Activated naive CD8-positive, alpha-beta T cell (primary cell): Measurements from ENCODE around the gene FKBP1C.
"Not testable (repeated sequence)": the region's sequence is repeated elsewhere in the genome, so short reads cannot be mapped to it uniquely, and the experiment has no call there.

ENCODE experiments used
- H3K27ac Mint-ChIP-seq: one replicate; pipeline ENCODE4 v1.8.0; 2021; ENCODE audit warnings: mixed read lengths
- H3K27me3 Mint-ChIP-seq: one replicate; pipeline ENCODE4 v1.8.0; 2021; ENCODE audit warnings: mixed read lengths
- H3K36me3 Mint-ChIP-seq: one replicate; pipeline ENCODE4 v1.8.0; 2021; ENCODE audit warnings: mixed read lengths
- H3K4me1 Mint-ChIP-seq: one replicate; pipeline ENCODE4 v1.8.0; 2021; ENCODE audit warnings: low read depth, mixed read lengths
- H3K4me3 Mint-ChIP-seq: one replicate; pipeline ENCODE4 v1.8.0; 2021; ENCODE audit warnings: mild to moderate bottlenecking, mixed read lengths
- H3K9me3 Mint-ChIP-seq: one replicate; pipeline ENCODE4 v1.8.0; 2021; ENCODE audit warnings: low read depth, mixed read lengths

FKBP1C gene

DNA sequence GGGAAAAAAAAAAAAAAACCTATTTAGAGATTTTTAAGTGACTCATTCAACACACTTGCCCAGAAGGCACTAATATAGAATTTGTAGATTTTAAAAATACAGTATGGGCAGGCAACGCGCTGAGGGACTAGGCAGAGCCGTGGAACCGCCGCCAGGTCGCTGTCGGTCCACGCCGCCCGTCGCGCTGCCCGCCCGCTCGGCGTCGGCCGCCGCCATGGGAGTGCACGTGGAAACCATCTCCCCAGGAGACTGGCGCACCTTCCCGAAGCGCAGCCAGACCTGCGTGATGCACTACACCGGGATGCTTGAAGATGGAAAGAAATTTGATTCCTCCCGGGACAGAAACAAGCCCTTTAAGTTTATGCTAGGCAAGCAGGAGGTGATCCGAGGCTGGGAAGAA, at the start of gene FKBP1C:
Gene FKBP1C (plus strand): TSS at position 127 of the 400 bp plus-strand sequence.
- not testable (repeated sequence) for H3K4me1 Mint-ChIP-seq, H3K27me3 Mint-ChIP-seq, H3K27ac Mint-ChIP-seq, H3K4me3 Mint-ChIP-seq, H3K36me3 Mint-ChIP-seq
- H3K9me3 Mint-ChIP-seq = peaks cover 16% of the 10 kb centered on the region

DNA sequence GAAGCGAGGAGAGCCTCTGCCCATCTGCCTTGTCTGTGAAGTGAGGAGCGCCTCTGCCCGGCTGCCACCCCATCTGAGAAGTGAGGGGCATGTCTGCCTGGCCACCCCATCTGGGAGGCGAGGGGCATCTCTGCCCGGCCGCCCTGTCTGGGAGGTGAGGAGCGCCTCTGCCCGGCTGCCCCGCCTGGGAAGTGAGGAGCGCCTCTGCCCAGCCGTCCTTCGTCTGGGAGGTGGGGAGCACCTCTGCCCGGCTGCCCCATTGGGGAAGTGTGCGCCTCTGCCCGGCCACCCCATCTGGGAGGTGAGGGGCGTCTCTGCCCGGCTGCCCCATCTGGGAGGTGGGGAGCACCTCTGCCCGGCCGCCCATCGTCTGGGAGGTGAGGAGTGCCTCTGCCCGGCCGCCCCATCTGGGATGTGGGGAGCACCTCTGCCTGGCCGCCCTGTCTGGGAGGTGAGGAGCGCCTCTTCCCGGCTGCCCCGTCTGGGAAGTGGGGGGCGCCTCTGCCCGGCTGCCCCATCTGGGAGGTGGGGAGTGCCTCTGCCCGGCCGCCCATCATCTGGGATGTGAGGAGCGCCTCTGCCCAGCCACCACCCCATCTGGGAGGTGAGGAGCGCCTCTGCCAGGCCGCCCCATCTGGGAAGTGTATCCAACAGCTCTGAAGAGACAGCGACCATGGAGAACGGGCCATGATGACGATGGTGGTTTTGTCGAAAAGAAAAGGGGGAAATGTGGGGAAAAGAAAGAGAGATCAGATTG, 47.0 kb upstream of the FKBP1C start:
- not testable (repeated sequence) for H3K27ac Mint-ChIP-seq, H3K36me3 Mint-ChIP-seq, H3K4me3 Mint-ChIP-seq, H3K4me1 Mint-ChIP-seq, H3K9me3 Mint-ChIP-seq, H3K27me3 Mint-ChIP-seq

DNA sequence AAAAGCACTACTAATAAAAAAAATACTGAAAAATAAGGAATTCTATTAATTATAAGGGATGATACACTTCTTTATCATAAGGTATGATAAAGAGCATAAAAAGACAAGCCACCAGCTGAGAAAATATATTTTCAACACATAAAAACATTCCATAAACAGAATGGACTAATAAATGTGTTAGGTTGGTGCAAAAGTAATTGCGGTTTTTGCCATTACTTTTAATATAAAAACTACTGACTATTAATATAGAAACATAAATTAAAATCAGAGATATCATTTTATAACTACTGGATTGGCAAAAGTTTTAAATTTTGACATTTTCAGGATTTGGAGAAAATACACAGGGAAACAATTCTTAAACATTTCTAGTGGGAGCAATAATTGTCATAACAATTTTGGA, 37.1 kb upstream of the FKBP1C start:
- no peak overlapping the region for H3K27ac Mint-ChIP-seq
- H3K27me3 Mint-ChIP-seq = peaks cover 1% of the 10 kb centered on the region
- H3K4me3 Mint-ChIP-seq = no peak overlapping the region
- H3K9me3 Mint-ChIP-seq = no peaks in the 10 kb centered on the region
- H3K4me1 Mint-ChIP-seq = no peaks in the 10 kb centered on the region
- no peaks in the 10 kb centered on the region for H3K36me3 Mint-ChIP-seq

DNA sequence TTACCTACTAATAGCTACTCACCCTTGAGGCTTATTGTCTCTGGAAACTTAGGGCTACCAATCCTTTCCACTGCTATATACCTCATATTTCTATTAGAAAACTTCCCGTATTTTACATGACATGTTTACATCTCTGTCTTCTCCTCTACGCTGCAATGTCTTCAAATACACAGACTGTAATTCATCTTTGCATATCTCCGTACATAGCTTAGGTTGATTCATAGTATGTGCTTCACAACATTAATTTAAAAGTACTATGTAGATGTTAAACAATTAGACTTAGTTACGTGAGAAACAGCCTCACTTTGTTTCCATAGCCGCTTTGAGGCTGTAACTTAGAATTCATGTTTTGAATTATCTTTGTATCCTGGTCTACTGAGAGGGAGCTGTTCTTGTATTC, 35.1 kb upstream of the FKBP1C start:
- no peak overlapping the region for H3K4me3 Mint-ChIP-seq
- no peaks in the 10 kb centered on the region for H3K9me3 Mint-ChIP-seq
- peaks cover 1% of the 10 kb centered on the region for H3K27me3 Mint-ChIP-seq
- H3K36me3 Mint-ChIP-seq = no peaks in the 10 kb centered on the region
- H3K27ac Mint-ChIP-seq = no peak overlapping the region
- H3K4me1 Mint-ChIP-seq = no peaks in the 10 kb centered on the region

DNA sequence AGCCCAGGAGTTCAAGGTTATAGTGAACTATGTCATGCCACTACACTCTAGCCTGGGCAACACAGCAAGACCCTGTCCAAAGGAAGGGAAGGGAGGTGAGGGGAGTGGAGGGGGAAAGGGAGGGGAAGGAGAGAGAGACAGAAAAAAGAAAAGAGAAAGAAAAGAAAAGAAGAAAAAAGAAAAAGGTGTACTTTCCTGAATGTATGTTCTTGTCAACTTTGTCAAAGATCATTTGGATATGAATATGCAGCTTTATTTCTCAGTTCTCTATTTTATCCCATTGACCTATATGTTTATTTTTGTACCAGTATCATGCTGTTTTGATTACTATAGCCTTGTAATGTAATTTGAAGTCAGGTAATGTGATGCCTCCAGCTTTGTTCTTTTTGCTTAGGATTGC, 30.9 kb upstream of the FKBP1C start:
- Mint-ChIP-seq H3K4me3 (no peak overlapping the region), H3K4me1 (no peaks in the 10 kb centered on the region), H3K27ac (no peak overlapping the region), H3K36me3 (no peaks in the 10 kb centered on the region), H3K27me3 (peaks cover 1% of the 10 kb centered on the region), H3K9me3 (no peaks in the 10 kb centered on the region)

GRCh38 chr6:63186970-63187369, 24.3 kb upstream of the FKBP1C start:
- H3K4me3 Mint-ChIP-seq = no peak overlapping the region
- no peaks in the 10 kb centered on the region for H3K4me1 Mint-ChIP-seq

GRCh38 chr6:63188828-63189227, 22.4 kb upstream of the FKBP1C start:
- H3K9me3 Mint-ChIP-seq = no peaks in the 10 kb centered on the region
- no peaks in the 10 kb centered on the region for H3K36me3 Mint-ChIP-seq
- no peak overlapping the region for H3K27ac Mint-ChIP-seq
- no peaks in the 10 kb centered on the region for H3K27me3 Mint-ChIP-seq
- H3K4me1 Mint-ChIP-seq = no peaks in the 10 kb centered on the region
- no peak overlapping the region for H3K4me3 Mint-ChIP-seq

More at GRCh38 chr6:63186970-63187369, 24.3 kb upstream of the FKBP1C start:
- H3K36me3 Mint-ChIP-seq = no peaks in the 10 kb centered on the region
- no peaks in the 10 kb centered on the region for H3K9me3 Mint-ChIP-seq
- no peaks in the 10 kb centered on the region for H3K27me3 Mint-ChIP-seq
- no peak overlapping the region for H3K27ac Mint-ChIP-seq

DNA sequence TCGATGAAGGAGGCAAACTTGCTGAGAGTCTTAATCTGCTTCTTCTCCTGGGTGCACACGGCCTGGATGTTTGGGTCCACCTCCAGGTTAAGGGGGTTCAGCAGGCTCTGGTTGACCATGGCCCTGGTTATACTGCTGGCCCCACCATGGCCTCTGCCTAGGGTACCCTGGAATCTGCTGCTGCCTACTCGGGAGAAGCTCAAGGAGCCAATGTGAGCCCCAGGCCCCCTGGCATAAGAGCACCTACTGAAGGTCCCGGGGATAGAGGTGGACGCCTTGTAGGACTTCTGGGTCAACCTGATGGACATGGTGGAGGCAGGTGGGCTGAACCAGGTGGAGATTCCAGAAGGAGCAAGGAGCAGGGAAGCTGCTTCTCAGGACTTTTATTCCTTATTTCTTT, 17.9 kb upstream of the FKBP1C start:
- Mint-ChIP-seq H3K4me3 (no peak overlapping the region), H3K9me3 (no peaks in the 10 kb centered on the region), H3K27ac (no peak overlapping the region), H3K4me1 (no peaks in the 10 kb centered on the region), H3K36me3 (no peaks in the 10 kb centered on the region), H3K27me3 (no peaks in the 10 kb centered on the region)

GRCh38 chr6:63197741-63198140, 13.5 kb upstream of the FKBP1C start:
- no peaks in the 10 kb centered on the region for H3K27me3 Mint-ChIP-seq
- H3K36me3 Mint-ChIP-seq = no peaks in the 10 kb centered on the region
- no peak overlapping the region for H3K27ac Mint-ChIP-seq
- H3K9me3 Mint-ChIP-seq = peaks cover 6% of the 10 kb centered on the region
- no peak overlapping the region for H3K4me3 Mint-ChIP-seq
- no peaks in the 10 kb centered on the region for H3K4me1 Mint-ChIP-seq

DNA sequence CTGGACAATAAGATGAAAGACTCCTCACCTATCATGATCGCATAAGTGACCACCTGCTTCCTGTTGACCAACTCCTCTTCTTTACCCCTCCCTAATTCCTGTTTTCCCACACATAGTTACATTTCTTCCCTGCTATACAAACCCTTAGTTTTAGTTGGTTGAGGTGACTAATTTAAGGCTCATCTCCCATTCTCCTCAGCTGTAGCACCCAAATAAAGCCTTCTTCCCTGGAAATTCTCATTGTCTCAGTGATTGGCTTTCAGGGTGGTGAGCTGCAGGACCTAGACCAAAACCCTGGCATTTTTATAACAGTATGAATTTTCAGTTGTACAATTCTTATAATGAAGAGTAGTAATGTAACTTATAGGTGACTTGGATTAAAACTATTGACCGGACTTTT, 2.1 kb downstream of the FKBP1C start:
- Mint-ChIP-seq H3K4me1 (no peaks in the 10 kb centered on the region), H3K9me3 (peaks cover 16% of the 10 kb centered on the region), H3K27ac (no peak overlapping the region), H3K36me3 (no peaks in the 10 kb centered on the region), H3K4me3 (no peak overlapping the region), H3K27me3 (no peaks in the 10 kb centered on the region)

- H3K4me3 Mint-ChIP-seq = no peak overlapping the region
- no peaks in the 10 kb centered on the region for H3K27me3 Mint-ChIP-seq
- H3K4me1 Mint-ChIP-seq = no peaks in the 10 kb centered on the region
These were observed 3.5 kb downstream of the FKBP1C start for GRCh38 chr6:63214816-63215215.

GRCh38 chr6:63224179-63224578, 12.9 kb downstream of the FKBP1C start:
- no peaks in the 10 kb centered on the region for H3K27me3 Mint-ChIP-seq
- H3K4me3 Mint-ChIP-seq = no peak overlapping the region
- no peaks in the 10 kb centered on the region for H3K36me3 Mint-ChIP-seq
- H3K9me3 Mint-ChIP-seq = no peaks in the 10 kb centered on the region
- no peak overlapping the region for H3K27ac Mint-ChIP-seq
- no peaks in the 10 kb centered on the region for H3K4me1 Mint-ChIP-seq

More at GRCh38 chr6:63214816-63215215, 3.5 kb downstream of the FKBP1C start:
- Mint-ChIP-seq H3K27ac (no peak overlapping the region), H3K36me3 (no peaks in the 10 kb centered on the region), H3K9me3 (peaks cover 18% of the 10 kb centered on the region)

GRCh38 chr6:63225987-63226386, 14.7 kb downstream of the FKBP1C start:
- H3K4me1 Mint-ChIP-seq, H3K9me3 Mint-ChIP-seq, H3K4me3 Mint-ChIP-seq, H3K27me3 Mint-ChIP-seq, H3K27ac Mint-ChIP-seq, H3K36me3 Mint-ChIP-seq: not testable (repeated sequence)

DNA sequence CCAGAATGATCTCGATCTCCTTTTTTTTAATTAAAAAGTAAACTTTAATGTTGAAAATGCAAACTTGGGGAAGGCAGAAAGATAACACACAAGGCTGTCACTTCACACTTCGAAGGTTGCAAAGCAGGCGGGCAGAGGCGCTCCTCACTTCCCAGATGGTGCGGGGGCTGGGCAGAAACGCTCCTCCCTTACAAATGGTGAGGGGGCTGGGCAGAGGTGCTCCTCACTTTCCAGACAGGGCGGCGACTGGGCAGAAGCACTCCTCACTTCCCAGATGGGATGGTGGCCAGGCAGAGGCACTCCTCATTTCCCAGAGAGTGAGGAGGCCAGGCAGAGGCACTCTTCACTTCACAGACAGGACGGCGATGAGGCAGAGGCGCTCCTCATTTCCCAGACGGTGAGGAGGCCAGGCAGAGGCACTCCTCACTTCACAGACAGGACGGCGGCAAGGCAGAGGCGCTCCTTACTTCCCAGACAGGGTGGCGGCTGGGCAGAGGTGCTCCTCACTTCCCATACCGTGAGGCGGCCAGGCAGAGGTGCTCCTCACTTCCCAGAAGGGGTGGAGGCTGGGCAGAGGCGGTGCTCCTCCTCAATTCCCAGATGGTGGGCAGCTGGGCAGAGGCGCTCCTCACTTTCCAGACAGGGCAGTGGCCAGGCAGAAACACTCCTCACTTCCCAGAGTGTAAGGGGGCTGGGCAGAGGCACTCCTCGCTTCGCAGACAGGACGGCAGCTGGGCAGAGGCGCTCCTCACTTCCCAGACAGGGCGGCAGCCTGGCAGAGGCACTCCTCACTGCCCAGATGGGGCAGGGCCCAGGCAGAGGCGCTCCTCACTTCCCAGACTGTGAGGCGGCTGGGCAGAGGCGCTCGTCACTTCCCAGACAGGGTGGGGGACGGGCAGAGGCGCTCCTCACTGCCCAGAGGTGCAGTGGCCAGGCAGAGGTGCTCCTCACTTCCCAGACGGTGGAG, 16.9 kb downstream of the FKBP1C start:
- H3K27ac Mint-ChIP-seq, H3K27me3 Mint-ChIP-seq: not testable (repeated sequence)

GRCh38 chr6:63230027-63230426, 18.8 kb downstream of the FKBP1C start:
- H3K27ac Mint-ChIP-seq, H3K36me3 Mint-ChIP-seq, H3K27me3 Mint-ChIP-seq, H3K4me3 Mint-ChIP-seq, H3K9me3 Mint-ChIP-seq, H3K4me1 Mint-ChIP-seq: not testable (repeated sequence)

More for the DNA sequence above, 16.9 kb downstream of the FKBP1C start:
- H3K36me3 Mint-ChIP-seq, H3K4me1 Mint-ChIP-seq, H3K4me3 Mint-ChIP-seq, H3K9me3 Mint-ChIP-seq: not testable (repeated sequence)
